ENCODE measurements around the gene MAML3.
A peak's percentile ranks its signal among the peaks of the same experiment; 100 is the strongest.

Gene MAML3

DNA sequence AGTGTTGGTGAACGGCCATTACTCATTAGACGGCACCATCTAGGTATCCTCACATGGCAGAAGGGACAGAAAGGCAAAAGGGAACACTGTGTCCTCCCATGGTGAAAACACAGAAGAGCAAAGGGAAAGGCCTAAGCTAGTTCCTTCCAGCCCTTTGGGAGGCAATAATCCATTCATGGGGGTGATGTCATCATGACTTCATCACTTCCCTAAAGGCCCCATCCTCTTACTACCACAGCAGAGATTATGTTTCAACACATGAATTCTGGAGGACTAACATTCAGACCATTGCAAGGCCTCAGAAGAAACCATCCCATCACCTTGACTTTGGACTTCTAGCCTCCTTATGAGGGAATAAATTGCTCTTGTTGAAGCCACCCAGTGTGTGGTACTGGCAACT is 250.1 kb downstream of the MAML3 start:
- TF ChIP-seq POLR2AphosphoS5 (IDR thresholded peaks at IDR 0.05; ENCODE audit: low read depth, low read length): no peak

- TF ChIP-seq TAF1 (IDR thresholded peaks at IDR 0.05; ENCODE audit: borderline replicate concordance, insufficient read depth, low read length) (no peak), SIN3A (IDR thresholded peaks at IDR 0.05; ENCODE audit: borderline replicate concordance, insufficient read depth, low read length) (0 out of 2 replicates have a peak, but pooled peaks have one; percentile 37)
These were observed 251.4 kb downstream of the MAML3 start for GRCh38 chr4:139902321-139903320.

- no peak for TF ChIP-seq POLR2AphosphoS5 (IDR thresholded peaks at IDR 0.05; ENCODE audit: low read depth, low read length)
- TF ChIP-seq SIN3A (IDR thresholded peaks at IDR 0.05; ENCODE audit: borderline replicate concordance, insufficient read depth, low read length): 0 out of 2 replicates have a peak, but pooled peaks have one; percentile 36
These were observed 252.3 kb downstream of the MAML3 start for GRCh38 chr4:139901531-139902320.

- TF ChIP-seq TAF1 (IDR thresholded peaks at IDR 0.05; ENCODE audit: borderline replicate concordance, insufficient read depth, low read length) (no peak), FOXP2 (optimal IDR thresholded peaks at IDR 0.05; ENCODE audit: borderline replicate concordance, extremely low read depth, extremely low read length, insufficient read depth) (no peak), POLR2AphosphoS5 (IDR thresholded peaks at IDR 0.05; ENCODE audit: low read depth, low read length) (no peak), SIN3A (IDR thresholded peaks at IDR 0.05; ENCODE audit: borderline replicate concordance, insufficient read depth, low read length) (no peak)
- TF ChIP-seq, protein P1, sequence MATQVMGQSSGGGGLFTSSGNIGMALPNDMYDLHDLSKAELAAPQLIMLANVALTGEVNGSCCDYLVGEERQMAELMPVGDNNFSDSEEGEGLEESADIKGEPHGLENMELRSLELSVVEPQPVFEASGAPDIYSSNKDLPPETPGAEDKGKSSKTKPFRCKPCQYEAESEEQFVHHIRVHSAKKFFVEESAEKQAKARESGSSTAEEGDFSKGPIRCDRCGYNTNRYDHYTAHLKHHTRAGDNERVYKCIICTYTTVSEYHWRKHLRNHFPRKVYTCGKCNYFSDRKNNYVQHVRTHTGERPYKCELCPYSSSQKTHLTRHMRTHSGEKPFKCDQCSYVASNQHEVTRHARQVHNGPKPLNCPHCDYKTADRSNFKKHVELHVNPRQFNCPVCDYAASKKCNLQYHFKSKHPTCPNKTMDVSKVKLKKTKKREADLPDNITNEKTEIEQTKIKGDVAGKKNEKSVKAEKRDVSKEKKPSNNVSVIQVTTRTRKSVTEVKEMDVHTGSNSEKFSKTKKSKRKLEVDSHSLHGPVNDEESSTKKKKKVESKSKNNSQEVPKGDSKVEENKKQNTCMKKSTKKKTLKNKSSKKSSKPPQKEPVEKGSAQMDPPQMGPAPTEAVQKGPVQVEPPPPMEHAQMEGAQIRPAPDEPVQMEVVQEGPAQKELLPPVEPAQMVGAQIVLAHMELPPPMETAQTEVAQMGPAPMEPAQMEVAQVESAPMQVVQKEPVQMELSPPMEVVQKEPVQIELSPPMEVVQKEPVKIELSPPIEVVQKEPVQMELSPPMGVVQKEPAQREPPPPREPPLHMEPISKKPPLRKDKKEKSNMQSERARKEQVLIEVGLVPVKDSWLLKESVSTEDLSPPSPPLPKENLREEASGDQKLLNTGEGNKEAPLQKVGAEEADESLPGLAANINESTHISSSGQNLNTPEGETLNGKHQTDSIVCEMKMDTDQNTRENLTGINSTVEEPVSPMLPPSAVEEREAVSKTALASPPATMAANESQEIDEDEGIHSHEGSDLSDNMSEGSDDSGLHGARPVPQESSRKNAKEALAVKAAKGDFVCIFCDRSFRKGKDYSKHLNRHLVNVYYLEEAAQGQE (IDR thresholded peaks at IDR 0.05; ENCODE audit: insufficient read depth in 1 of 2, low read depth in 2 of 2, low read length in 2 of 2): no peak
These were observed 253.0 kb downstream of the MAML3 start for GRCh38 chr4:139900964-139901376.

DNA sequence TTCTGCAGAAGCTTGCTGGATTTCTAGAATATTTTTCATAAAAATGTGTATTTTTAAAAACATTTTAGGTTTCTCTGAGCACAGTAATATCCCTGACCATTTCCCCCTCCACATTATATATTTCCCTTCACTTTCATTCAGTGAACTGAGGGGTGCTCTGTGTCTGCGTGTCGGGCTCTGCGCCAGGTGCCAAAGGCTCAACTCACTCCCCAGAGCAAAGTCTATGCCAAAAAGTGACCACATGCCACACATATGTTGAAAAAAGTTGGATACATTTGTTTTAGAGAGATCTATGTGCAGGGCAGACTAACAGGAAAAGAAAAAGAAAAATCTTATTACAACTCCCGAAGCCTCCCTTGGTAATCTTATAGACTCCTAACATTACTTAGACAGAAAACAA is 254.6 kb downstream of the MAML3 start:
- no peak for TF ChIP-seq SIN3A (IDR thresholded peaks at IDR 0.05; ENCODE audit: borderline replicate concordance, insufficient read depth, low read length)
- TF ChIP-seq, protein P1 (IDR thresholded peaks at IDR 0.05; ENCODE audit: insufficient read depth in 1 of 2, low read depth in 2 of 2, low read length in 2 of 2): no peak
- TF ChIP-seq POLR2AphosphoS5 (IDR thresholded peaks at IDR 0.05; ENCODE audit: low read depth, low read length): no peak
- no peak for TF ChIP-seq FOXP2 (optimal IDR thresholded peaks at IDR 0.05; ENCODE audit: borderline replicate concordance, extremely low read depth, extremely low read length, insufficient read depth)
- TF ChIP-seq TAF1 (IDR thresholded peaks at IDR 0.05; ENCODE audit: borderline replicate concordance, insufficient read depth, low read length): no peak

- TF ChIP-seq TAF1 (IDR thresholded peaks at IDR 0.05; ENCODE audit: borderline replicate concordance, insufficient read depth, low read length): no peak
- TF ChIP-seq FOXP2 (optimal IDR thresholded peaks at IDR 0.05; ENCODE audit: borderline replicate concordance, extremely low read depth, extremely low read length, insufficient read depth): no peak
- TF ChIP-seq, protein P1 (IDR thresholded peaks at IDR 0.05; ENCODE audit: insufficient read depth in 1 of 2, low read depth in 2 of 2, low read length in 2 of 2): no peak
- TF ChIP-seq SIN3A (IDR thresholded peaks at IDR 0.05; ENCODE audit: borderline replicate concordance, insufficient read depth, low read length): no peak
- no peak for TF ChIP-seq POLR2AphosphoS5 (IDR thresholded peaks at IDR 0.05; ENCODE audit: low read depth, low read length)
These were observed 255.7 kb downstream of the MAML3 start for GRCh38 chr4:139898293-139898692.
